PC-3 (cell line): ENCODE results near the gene ADGRD1. TPM values are rescaled to one million over a fixed set of nuclear protein-coding genes. Genes with fewer than 3 reads are reported as not detected.
A peak's percentile ranks its signal among the peaks of the same experiment; 100 is the strongest.
"Not testable (repeated sequence)": the region's sequence is repeated elsewhere in the genome, so short reads cannot be mapped to it uniquely, and the experiment has no call there.

Source experiments
- ATAC-seq: fragments of 200-7000 bp; cut with Tn5 transposase; 2 replicates; pipeline ENCODE4 v1.9.1; 2020; ENCODE audit warnings: mild to moderate bottlenecking, moderate library complexity
- Bru-seq: library from RNA; stranded (reverse); fragments of 400-500 nt; gene quantifications from one replicate; lab custom pipeline; 2021; lab: Mats Ljungman, UMichigan
- BruChase-seq, 2 experiments: library from RNA; stranded (reverse); fragments of 400-500 nt; gene quantifications; one replicate each; lab custom pipeline; 2021; lab: Mats Ljungman, UMichigan
- BruUV-seq: library from RNA; stranded (reverse); fragments of 400-500 nt; replicated peaks from 2 replicates; lab custom pipeline; 2021; lab: Mats Ljungman, UMichigan
- CTCF ChIA-PET: fragments of 300-600 bp; sonication (Branson Sonifier 250); formaldehyde crosslinking; loops from one replicate; lab custom pipeline; 2022; ENCODE audit warnings: antibody characterized with exemption; lab: Charles Lee
- POLR2A ChIA-PET: fragments of 300-600 bp; sonication (Branson Sonifier 250); formaldehyde crosslinking; loops from one replicate; lab custom pipeline; 2022; ENCODE audit warnings: antibody characterized with exemption; ENCODE audit not compliant: unreplicated experiment; lab: Charles Lee
- DNase-seq: peaks from one replicate; pipeline ENCODE4 v3.0.0-alpha.2; 2015
- H2AFZ ChIP-seq: fragments of 300-600 bp; sonication (generic); 2 replicates; pipeline ENCODE4 v1.6.0; 2016; ENCODE audit warnings: antibody characterized with exemption, low read length
- H3F3A ChIP-seq: fragments of 300-600 bp; sonication (generic); one replicate; pipeline ENCODE4 v1.6.0; 2017; ENCODE audit warnings: antibody characterized with exemption, low read length, control low read depth, mild to moderate bottlenecking; ENCODE audit not compliant: unreplicated experiment
- H3K27ac ChIP-seq: fragments of 300-600 bp; sonication (generic); 2 replicates; pipeline ENCODE4 v1.5.1; 2016; ENCODE audit warnings: mild to moderate bottlenecking, low read length
- H3K27me3 ChIP-seq: fragments of 300-600 bp; sonication (generic); 2 replicates; pipeline ENCODE4 v1.6.1; 2016; ENCODE audit warnings: low read length, mixed read lengths
- H3K36me3 ChIP-seq: fragments of 300-600 bp; sonication (generic); 2 replicates; pipeline ENCODE4 v1.6.1; 2016; ENCODE audit warnings: low read depth, mixed run types, low read length, mixed read lengths
- H3K4me1 ChIP-seq: fragments of 300-600 bp; sonication (generic); 2 replicates; pipeline ENCODE4 v1.5.1; 2016; ENCODE audit warnings: low read length; ENCODE audit not compliant: insufficient read depth
- H3K4me2 ChIP-seq: fragments of 300-600 bp; sonication (generic); 2 replicates; pipeline ENCODE4 v1.6.0; 2016; ENCODE audit warnings: low read length
- H3K4me3 ChIP-seq: fragments of 300-600 bp; sonication (generic); 2 replicates; pipeline ENCODE4 v1.5.1; 2016; ENCODE audit warnings: mild to moderate bottlenecking, low read length, mixed read lengths
- H3K79me2 ChIP-seq: fragments of 300-600 bp; sonication (generic); 2 replicates; pipeline ENCODE4 v1.6.1; 2017; ENCODE audit warnings: low read length, mixed read lengths
- H3K9ac ChIP-seq: fragments of 300-600 bp; sonication (generic); 2 replicates; pipeline ENCODE4 v1.6.0; 2016; ENCODE audit warnings: mild to moderate bottlenecking, low read length
- H3K9me2 ChIP-seq: fragments of 300-600 bp; sonication (generic); replicated peaks from 2 replicates; pipeline ENCODE4 v1.6.1; 2016; ENCODE audit warnings: mixed run types, low read length, mixed read lengths
- H3K9me3 ChIP-seq: fragments of 300-600 bp; sonication (generic); 2 replicates; pipeline ENCODE4 v1.6.1; 2016; ENCODE audit warnings: low read length, mixed read lengths
- H4K20me1 ChIP-seq: fragments of 300-600 bp; sonication (generic); 2 replicates; pipeline ENCODE4 v1.6.1; 2016; ENCODE audit warnings: low read length, mixed read lengths
- CTCF ChIP-seq: fragments of 300-600 bp; sonication (generic); conservative IDR thresholded peaks from 2 replicates; pipeline ENCODE4 v1.5.1; 2017; ENCODE audit warnings: antibody characterized with exemption, low read depth, mild to moderate bottlenecking, low read length
- EZH2 ChIP-seq: fragments of 300-600 bp; sonication (generic); IDR thresholded peaks from one replicate; pipeline ENCODE4 v1.6.1; 2017; ENCODE audit warnings: antibody characterized with exemption, mild to moderate bottlenecking, low read length; ENCODE audit not compliant: unreplicated experiment
- EZH2phosphoT487 ChIP-seq: fragments of 300-600 bp; sonication (generic); IDR thresholded peaks from 2 replicates; pipeline ENCODE4 v1.6.1; 2018; ENCODE audit warnings: mild to moderate bottlenecking, antibody characterized with exemption, low read length, borderline replicate concordance
- intact Hi-C: fragments of 100-400 bp; cut with micrococcal nuclease; formaldehyde crosslinking; loops from 2 replicates; pipeline ENCODE4 v1.9.0; 2023
- long read RNA-seq: library from polyadenylated mRNA; unstranded; transcript quantifications from one replicate; pipeline ENCODE4 v2.0.0, GENCODE V29; 2021; ENCODE audit not compliant: unreplicated experiment
- total RNA-seq: library from RNA; depleted of rRNA; stranded (reverse); fragments of >200 nt; gene quantifications from 2 replicates; pipeline ENCODE4 v1.2.3, GENCODE V29; 2014; rRNA removed

The ADGRD1 gene
- total RNA-seq (0.18 TPM in 1 of 2 replicates, not detected in the other), Bru-seq, nascent RNA (percentile 2 among the genes with signal in this experiment), BruChase-seq, experiment 1, labeled RNA remaining after a 6-hour chase (percentile 3 among the genes with signal in this experiment), BruChase-seq, experiment 2, labeled RNA remaining after a 2-hour chase (percentile 2 among the genes with signal in this experiment)
- long read RNA-seq: 0 reads

DNA sequence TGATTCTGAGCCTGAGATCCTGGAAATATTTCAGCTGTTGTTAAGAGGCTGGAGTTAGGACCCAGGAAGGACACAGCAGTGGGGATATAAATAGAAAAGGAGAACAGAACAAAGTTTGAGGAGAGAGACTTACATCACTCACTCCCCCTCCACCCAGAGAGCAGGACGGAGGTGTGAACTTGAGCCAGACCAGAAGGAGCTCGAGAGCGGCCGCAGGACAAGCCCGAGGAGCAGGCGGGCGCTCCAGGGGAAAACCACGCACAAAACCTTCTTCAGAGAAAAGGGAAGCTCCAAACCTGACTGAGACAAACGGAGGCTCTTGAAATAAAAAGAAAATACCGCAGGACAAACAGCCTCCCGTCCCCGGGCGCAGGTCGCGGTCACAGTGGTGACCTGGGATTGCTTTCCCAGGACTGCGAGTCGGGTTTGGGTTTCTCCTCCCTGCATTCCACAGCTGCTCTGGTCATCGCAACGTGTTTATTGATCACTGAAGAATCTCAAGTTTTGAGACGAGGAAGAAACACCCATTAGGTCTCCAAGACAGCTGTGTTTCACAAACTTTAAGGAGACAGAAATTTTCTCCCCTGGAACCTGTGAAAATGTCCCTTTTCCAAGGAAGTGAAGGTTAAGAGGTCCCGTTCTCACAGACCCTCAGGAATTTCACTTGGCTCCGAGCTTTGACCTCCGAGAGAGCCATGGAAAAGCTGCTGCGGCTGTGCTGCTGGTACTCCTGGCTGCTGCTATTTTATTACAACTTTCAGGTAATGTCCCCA lies at the start of gene ADGRD1:
Gene ADGRD1, plus strand, starts transcription at position 137 of the 773 bp plus-strand sequence. Its CDS starts 559 bp downstream, at position 696.
- TF ChIP-seq EZH2phosphoT487 (no peak; the same call in 1 of the 2 replicates), EZH2 (peak; percentile 54), CTCF (no peak)
- Histone ChIP-seq H3K4me2 (peak within 1 kb of the TSS; percentile 23; the same call in 1 of the 2 replicates), H3K9me3 (peaks cover 7% of the 10 kb centered on the region; the same call in 1 of the 2 replicates), H3K4me3 (no peak within 1 kb of the TSS), H3K36me3 (no peaks in the 10 kb centered on the region), H3K9me2 (no peaks in the 10 kb centered on the region), H2AFZ (no peak within 1 kb of the TSS), H3K27me3 (peaks cover 81% of the 10 kb centered on the region), H4K20me1 (no peaks in the 10 kb centered on the region), H3F3A (no peaks in the 10 kb centered on the region), H3K9ac (no peak within 1 kb of the TSS), H3K79me2 (no peaks in the 10 kb centered on the region), H3K27ac (no peak within 1 kb of the TSS), H3K4me1 (no peaks in the 10 kb centered on the region)
- DNase-seq (no peak), ATAC-seq (peak; percentile 27; the same call in 1 of the 2 replicates)
- ChIA-PET CTCF (no interaction called here), POLR2A (interaction anchor here (0.6 kb wide), 1 partner anchor 39 kb away, joined by 6 read pairs; no protein-coding TSS in a partner anchor)
- BruUV-seq: no TSS peak
- intact Hi-C loops: no loop called here

GRCh38 chr12:130904064-130904463 lies 49.6 kb upstream of the ADGRD1 start:
- BruUV-seq: no TSS peak
- no peaks in the 10 kb centered on the region for H3K4me1 ChIP-seq
- H3K27ac ChIP-seq: no peak overlapping the region
- intact Hi-C loops: no loop called here
- no peaks in the 10 kb centered on the region for H3K36me3 ChIP-seq
- DNase-seq (no peak), ATAC-seq (no peak)
- no peaks in the 10 kb centered on the region for H3K9me3 ChIP-seq
- H3K9me2 ChIP-seq: no peaks in the 10 kb centered on the region
- no peak for TF ChIP-seq EZH2phosphoT487
- no peak for TF ChIP-seq CTCF
- TF ChIP-seq EZH2: no peak
- no peak overlapping the region for H3K9ac ChIP-seq
- ChIA-PET CTCF (no interaction called here), POLR2A (no interaction called here)
- H2AFZ ChIP-seq: no peak overlapping the region
- H3F3A ChIP-seq: no peaks in the 10 kb centered on the region
- H3K27me3 ChIP-seq: peaks cover 43% of the 10 kb centered on the region
- no peak overlapping the region for H3K4me2 ChIP-seq
- no peak overlapping the region for H3K4me3 ChIP-seq
- no peaks in the 10 kb centered on the region for H4K20me1 ChIP-seq
- H3K79me2 ChIP-seq: no peaks in the 10 kb centered on the region

- intact Hi-C loops, H3F3A ChIP-seq, CTCF ChIA-PET, BruUV-seq, H3K4me3 ChIP-seq, H3K4me1 ChIP-seq, H3K9me2 ChIP-seq, POLR2A ChIA-PET, H3K36me3 ChIP-seq, H3K27ac ChIP-seq, ATAC-seq, DNase-seq, H3K9ac ChIP-seq, H3K79me2 ChIP-seq, H3K4me2 ChIP-seq, H4K20me1 ChIP-seq, H3K9me3 ChIP-seq, H2AFZ ChIP-seq: not testable (repeated sequence)
- peaks cover 51% of the 10 kb centered on the region for H3K27me3 ChIP-seq
These were observed 48.7 kb upstream of the ADGRD1 start for GRCh38 chr12:130904936-130905455.
